Kidney (tissue), 14 donors: ENCODE measurements around the gene ATP8A2. TPM values are rescaled to one million over a fixed set of nuclear protein-coding genes. Genes with fewer than 3 reads are reported as not detected.

Experiments
- DNase-seq, 5 donors: peaks; one replicate each; pipeline ENCODE4 v3.0.0-alpha.2; 2013 to 2020
- FAIRE-seq: peaks from 2 replicates; lab custom pipeline; 2012; peaks lifted over from hg19 to GRCh38; lab: Jason Lieb, UNC
- H3K27ac ChIP-seq, 2 donors: one replicate each; pipeline ENCODE4 v1.7.0; 2013; ENCODE audit warnings: low read depth in 2 of 2, low read length in 2 of 2, inconsistent platforms in 1 of 2
- H3K27me3 ChIP-seq: one replicate; pipeline ENCODE4 v1.7.1; 2013; ENCODE audit warnings: low read length, inconsistent platforms; ENCODE audit not compliant: control insufficient read depth, insufficient read depth
- H3K36me3 ChIP-seq, 3 donors: one replicate each; pipeline versions ENCODE4 v1.7.0 to v1.7.1; 2013; ENCODE audit warnings: low read length in 3 of 3, control low read depth in 1 of 3, inconsistent platforms in 1 of 3; ENCODE audit not compliant: insufficient read depth in 3 of 3, control insufficient read depth in 2 of 3
- H3K4me1 ChIP-seq, 3 donors: one replicate each; pipeline versions ENCODE4 v1.7.0 to v1.7.1; 2013; ENCODE audit warnings: low read length in 3 of 3, inconsistent platforms in 1 of 3, low read depth in 1 of 3; ENCODE audit not compliant: control insufficient read depth in 2 of 3, insufficient read depth in 2 of 3
- H3K4me3 ChIP-seq, 3 donors: one replicate each; pipeline versions ENCODE4 v1.7.0 to v1.8.1; 2013; ENCODE audit warnings: low read length in 3 of 3, control low read depth in 1 of 3, inconsistent platforms in 1 of 3
- H3K9ac ChIP-seq, 3 donors: one replicate each; pipeline versions ENCODE4 v1.7.0 to v1.7.1; 2013; ENCODE audit warnings: low read length in 3 of 3, control low read depth in 1 of 3, inconsistent platforms in 1 of 3
- H3K9me3 ChIP-seq, 3 donors: one replicate each; pipeline versions ENCODE4 v1.7.0 to v1.7.1; 2013; ENCODE audit warnings: low read length in 3 of 3, control low read depth in 1 of 3, inconsistent platforms in 1 of 3; ENCODE audit not compliant: control insufficient read depth in 2 of 3, insufficient read depth in 1 of 3
- CTCF ChIP-seq: IDR thresholded peaks from 3 replicates; pipeline ENCODE4 v1.5.1; 2012; ENCODE audit warnings: mild to moderate bottlenecking, moderate library complexity, borderline replicate concordance; ENCODE audit not compliant: insufficient read depth; ENCODE audit errors: extremely low read depth
- intact Hi-C: fragments of 100-400 bp; cut with DNase I; formaldehyde crosslinking; loops from one replicate; pipeline ENCODE4 v1.11.1; 2022
- polyA plus RNA-seq: library from polyadenylated mRNA; stranded (reverse); fragments of 350-450 nt; fragmentation: Illumina TruSeq; extraction: RNeasy Lipid Tissue Mini Kit (QIAGEN cat#74804); gene quantifications from one replicate; pipeline ENCODE4 v1.2.3, GENCODE V29; 2014; ENCODE audit warnings: low read depth, low replicate concordance; ENCODE audit not compliant: insufficient read depth
- total RNA-seq: library from RNA; stranded (reverse); fragmentation: NEBNext Ultra II Directional; extraction: Animal tissue kit (Norgen Biotek cat#: 25700); gene quantifications from one replicate; pipeline ENCODE4 v1.2.1, GENCODE V29; 2021
- donor health status: control.
- donor health status: control.
- donor health status: control.
- donor health status: control.
- donor health status: control.
- donor health status: DM: yes; HTN: yes; CAD: no.
- donor health status: Normal renal cell carcinoma (clear cell type).

ATP8A2 gene
- total and polyA plus RNA-seq, 2 donors from 2014 or later = 0.50 to 0.73 TPM

- H3K4me1 ChIP-seq = no peaks in the 10 kb centered on the region
- no peak overlapping the region for H3K4me3 ChIP-seq
- no peak overlapping the region for H3K9ac ChIP-seq
- intact Hi-C loops = no loop called here
- no peak overlapping the region for H3K27ac ChIP-seq
- H3K27me3 ChIP-seq = no peaks in the 10 kb centered on the region
- DNase-seq = no peak
- FAIRE-seq = no peak
- H3K36me3 ChIP-seq = no peaks in the 10 kb centered on the region
- no peak for TF ChIP-seq CTCF
- no peaks in the 10 kb centered on the region for H3K9me3 ChIP-seq
These were observed 635.7 kb downstream of the ATP8A2 start for GRCh38 chr13:26007261-26008125.

GRCh38 chr13:26010487-26011207, 638.9 kb downstream of the ATP8A2 start:
- Histone ChIP-seq H3K4me1 (peaks cover 0 to 5% (median 0%) of the 10 kb centered on the region in 3 donors), H3K9ac (no peak overlapping the region), H3K27me3 (no peaks in the 10 kb centered on the region), H3K9me3 (no peaks in the 10 kb centered on the region), H3K36me3 (no peaks in the 10 kb centered on the region), H3K27ac (no peak overlapping the region), H3K4me3 (no peak overlapping the region)
- no peak for DNase-seq
- intact Hi-C loops = no loop called here
- no peak for FAIRE-seq
- TF ChIP-seq CTCF = no peak

GRCh38 chr13:26011208-26011573, 639.4 kb downstream of the ATP8A2 start:
- H3K4me3 ChIP-seq = no peak overlapping the region
- no peaks in the 10 kb centered on the region for H3K27me3 ChIP-seq
- H3K27ac ChIP-seq = no peak overlapping the region
- no peak for TF ChIP-seq CTCF
- DNase-seq (no peak), FAIRE-seq (no peak)
- H3K4me1 ChIP-seq = peaks cover 0 to 7% (median 0%) of the 10 kb centered on the region in 3 donors
- no peaks in the 10 kb centered on the region for H3K9me3 ChIP-seq
- no peak overlapping the region for H3K9ac ChIP-seq
- H3K36me3 ChIP-seq = no peaks in the 10 kb centered on the region
- intact Hi-C loops = no loop called here
